Stimulated activated naive B cell treated with anti-CD40 and anti-IgM and Interleukin-4, amounts not matched to agents 10 μg/mL and 1 μg/mL and 100 μg/mL, for 72 hours (primary cell): ENCODE data around the gene EEA1.
"Not testable (repeated sequence)": the region's sequence is repeated elsewhere in the genome, so short reads cannot be mapped to it uniquely, and the experiment has no call there.

Experiments used
- ATAC-seq, 2 donors: fragments of 150-1000 bp; cut with Tn5 transposase; replicated peaks; 2 replicates each; pipeline ENCODE4 v1.10.0; 2021; ENCODE audit warnings: moderate library complexity in 1 of 2
- DNase-seq: peaks from one replicate; pipeline ENCODE4 v3.0.0; 2021
- H3K27ac Mint-ChIP-seq: one replicate; pipeline ENCODE4 v1.8.0; 2022; ENCODE audit warnings: mild to moderate bottlenecking, mixed read lengths
- H3K27me3 Mint-ChIP-seq, 2 donors: one replicate each; pipeline ENCODE4 v1.8.0; 2022; ENCODE audit warnings: mixed read lengths in 2 of 2
- H3K36me3 Mint-ChIP-seq, 2 donors: one replicate each; pipeline ENCODE4 v1.8.0; 2022; ENCODE audit warnings: mixed read lengths in 2 of 2, mild to moderate bottlenecking in 1 of 2
- H3K4me1 Mint-ChIP-seq, 2 donors: one replicate each; pipeline ENCODE4 v1.8.0; 2022; ENCODE audit warnings: mixed read lengths in 2 of 2, mild to moderate bottlenecking in 1 of 2
- H3K4me3 Mint-ChIP-seq, 2 donors: one replicate each; pipeline ENCODE4 v1.8.0; 2022; ENCODE audit warnings: mild to moderate bottlenecking in 2 of 2, mixed read lengths in 2 of 2, moderate library complexity in 1 of 2
- H3K9me3 Mint-ChIP-seq, 2 donors: one replicate each; pipeline ENCODE4 v1.8.0; 2022; ENCODE audit warnings: mixed read lengths in 2 of 2, mild to moderate bottlenecking in 1 of 2

EEA1 gene

DNA sequence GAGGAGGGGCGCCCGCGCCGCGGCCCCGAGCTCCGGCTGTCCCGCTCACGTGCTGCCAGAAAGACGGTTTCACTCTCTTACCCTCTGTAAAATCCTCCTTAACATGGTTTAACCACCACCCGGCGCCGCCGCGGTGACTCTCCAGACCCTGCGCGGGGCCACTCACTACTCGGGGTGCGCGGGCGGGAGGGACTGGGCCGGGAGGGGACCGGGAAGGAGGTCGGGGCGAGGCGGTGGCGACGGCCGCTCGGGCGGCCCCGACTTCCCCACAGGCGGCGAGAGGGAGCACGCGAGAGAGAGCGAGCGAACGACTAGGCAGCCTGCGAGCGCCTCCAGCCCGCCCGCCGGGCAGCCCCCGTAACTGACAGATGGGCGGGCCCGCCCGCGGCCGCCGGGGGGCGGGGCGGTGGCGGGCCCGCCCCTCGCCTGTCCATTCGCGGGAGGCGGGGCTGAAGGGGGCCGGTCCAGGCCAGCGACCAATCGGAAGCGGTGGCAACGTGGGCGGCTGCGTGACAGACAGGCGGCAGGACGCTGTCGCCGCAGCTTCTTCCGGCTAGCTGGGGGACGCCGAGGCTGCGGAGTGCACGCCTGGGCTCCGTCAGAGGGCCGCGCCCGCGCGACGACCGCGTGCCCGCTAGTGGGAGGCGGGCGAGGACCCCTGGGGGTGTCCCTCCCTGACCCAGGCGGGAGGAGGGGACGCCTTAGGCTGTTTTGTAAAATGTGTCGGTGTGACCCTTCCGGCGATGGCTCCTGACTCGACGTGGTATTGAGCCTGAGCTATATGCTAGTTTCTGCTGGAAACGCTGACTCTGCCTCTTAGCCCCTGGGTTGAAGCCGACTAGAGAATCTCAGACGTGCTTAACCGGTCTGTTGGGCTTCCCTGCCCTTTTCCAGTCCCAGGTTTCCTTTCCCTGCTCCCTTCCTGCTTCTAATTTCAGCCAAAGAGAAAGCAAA, at the start of gene EEA1:
Gene EEA1 (minus strand): TSS at position 334 of the 954 bp plus-strand sequence. CDS start 229 bp downstream, at position 105.
- Mint-ChIP-seq H3K27ac (peak within 1 kb of the TSS; percentile 98), H3K4me3 (peak within 1 kb of the TSS; percentile 89 to 91), H3K4me1 (peaks cover 21 to 39% of the 10 kb centered on the region in 2 donors), H3K36me3 (peaks cover 5 to 9% of the 10 kb centered on the region in 2 donors), H3K9me3 (no peaks in the 10 kb centered on the region), H3K27me3 (no peaks in the 10 kb centered on the region)
- ATAC-seq (peak; percentile 81 to 90), DNase-seq (peak; percentile 97)

DNA sequence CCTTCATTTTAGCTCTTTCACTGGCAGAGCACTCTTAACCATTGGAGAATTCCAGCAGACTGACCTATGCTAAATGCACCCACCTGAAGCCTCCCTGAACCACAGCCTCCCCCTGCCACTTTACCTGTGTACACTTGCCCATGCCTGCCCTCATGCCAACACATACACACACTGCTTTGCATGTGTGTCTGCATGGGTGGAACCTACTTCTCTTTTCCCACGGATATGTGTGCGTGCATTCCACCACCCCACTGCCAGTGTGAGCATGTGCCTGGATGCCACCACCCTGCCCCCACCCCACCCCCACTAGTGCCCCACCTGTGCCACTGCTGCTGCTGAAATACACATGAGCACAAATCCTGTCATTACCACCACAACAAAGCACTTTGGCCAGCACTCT, 49.5 kb upstream of the EEA1 start:
- H3K9me3 Mint-ChIP-seq: peaks cover 11 to 17% of the 10 kb centered on the region in 2 donors
- H3K4me3 Mint-ChIP-seq: no peak overlapping the region
- ATAC-seq: no peak
- peaks cover 2 to 7% of the 10 kb centered on the region in 2 donors for H3K4me1 Mint-ChIP-seq
- peaks cover 22 to 34% of the 10 kb centered on the region in 2 donors for H3K36me3 Mint-ChIP-seq
- no peaks in the 10 kb centered on the region for H3K27me3 Mint-ChIP-seq
- DNase-seq: no peak
- no peak overlapping the region for H3K27ac Mint-ChIP-seq

DNA sequence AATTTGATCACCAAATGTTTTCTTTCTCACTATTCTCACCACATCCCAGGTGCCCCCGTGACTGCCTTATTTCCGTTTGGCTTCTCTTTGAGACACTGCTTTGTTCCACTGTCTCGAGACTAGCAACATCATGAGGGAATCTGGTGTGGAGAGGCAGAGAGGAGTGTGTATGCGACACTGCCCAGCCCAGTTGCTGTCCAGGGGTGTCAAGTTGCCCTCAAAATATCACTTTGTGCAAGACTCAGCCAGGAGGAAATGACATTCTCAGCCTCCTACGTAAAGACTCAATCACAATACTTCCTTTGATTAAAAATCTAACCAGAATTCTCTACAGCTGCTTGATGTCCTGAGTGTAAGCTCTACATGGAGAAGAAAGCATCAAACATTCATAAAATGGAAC, 48.2 kb upstream of the EEA1 start:
- H3K4me3 Mint-ChIP-seq: no peak overlapping the region
- no peak for ATAC-seq
- peaks cover 29 to 36% of the 10 kb centered on the region in 2 donors for H3K36me3 Mint-ChIP-seq
- no peaks in the 10 kb centered on the region for H3K27me3 Mint-ChIP-seq
- H3K4me1 Mint-ChIP-seq: peaks cover 10 to 14% of the 10 kb centered on the region in 2 donors
- H3K9me3 Mint-ChIP-seq: peaks cover 8 to 12% of the 10 kb centered on the region in 2 donors
- no peak for DNase-seq
- H3K27ac Mint-ChIP-seq: peak overlapping the region; percentile 6

DNA sequence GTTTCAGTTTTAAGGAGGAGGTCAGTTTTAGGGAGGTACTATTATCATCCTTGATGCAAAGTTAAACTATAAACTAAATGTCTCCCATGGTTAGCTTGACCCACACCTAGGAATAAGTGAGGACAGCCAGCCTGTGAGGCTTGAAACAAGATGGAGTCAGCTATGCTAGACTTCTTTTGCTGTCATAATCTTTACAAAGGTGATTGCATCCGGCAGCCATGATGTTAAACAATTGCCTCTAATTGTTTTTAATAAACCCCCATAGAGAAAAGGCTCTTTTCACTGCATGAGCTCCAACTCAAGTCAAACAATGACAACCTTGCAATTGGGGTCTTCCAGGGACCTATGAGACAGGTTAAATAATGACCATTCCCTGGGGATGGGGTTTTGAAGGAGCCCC, 45.7 kb upstream of the EEA1 start:
- no peak for ATAC-seq
- peaks cover 0 to 7% of the 10 kb centered on the region in 2 donors for H3K9me3 Mint-ChIP-seq
- no peak overlapping the region for H3K4me3 Mint-ChIP-seq
- no peak for DNase-seq
- peaks cover 25 to 28% of the 10 kb centered on the region in 2 donors for H3K4me1 Mint-ChIP-seq
- H3K27me3 Mint-ChIP-seq: no peaks in the 10 kb centered on the region
- no peak overlapping the region for H3K27ac Mint-ChIP-seq
- peaks cover 25% of the 10 kb centered on the region in 2 donors for H3K36me3 Mint-ChIP-seq

DNA sequence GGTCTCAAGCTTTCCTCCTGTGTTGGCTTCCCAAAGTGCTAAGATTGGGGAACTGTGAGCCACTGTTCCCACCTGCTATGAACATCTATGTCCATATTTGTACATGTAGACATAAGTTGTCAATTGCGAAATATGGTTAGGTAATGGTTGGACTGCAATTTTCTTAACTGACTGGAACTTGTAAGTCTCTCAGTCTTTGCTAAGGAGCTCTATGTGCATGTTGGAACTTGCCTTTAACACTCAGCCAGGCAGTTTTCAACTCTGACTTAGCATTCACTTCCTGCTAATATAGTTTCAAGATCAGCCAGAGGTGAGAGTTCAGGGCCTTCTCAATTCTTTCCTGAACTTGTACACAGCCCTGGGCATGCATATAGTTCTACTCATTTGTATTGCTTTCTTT, 44.5 kb upstream of the EEA1 start:
- DNase-seq (no peak), ATAC-seq (peak in 1 of 2 donors; percentile 29)
- peak overlapping the region; percentile 65 for H3K27ac Mint-ChIP-seq
- peaks cover 0 to 4% of the 10 kb centered on the region in 2 donors for H3K9me3 Mint-ChIP-seq
- H3K36me3 Mint-ChIP-seq: peaks cover 19 to 20% of the 10 kb centered on the region in 2 donors
- no peak overlapping the region for H3K4me3 Mint-ChIP-seq
- H3K27me3 Mint-ChIP-seq: no peaks in the 10 kb centered on the region
- H3K4me1 Mint-ChIP-seq: peaks cover 23 to 36% of the 10 kb centered on the region in 2 donors

DNA sequence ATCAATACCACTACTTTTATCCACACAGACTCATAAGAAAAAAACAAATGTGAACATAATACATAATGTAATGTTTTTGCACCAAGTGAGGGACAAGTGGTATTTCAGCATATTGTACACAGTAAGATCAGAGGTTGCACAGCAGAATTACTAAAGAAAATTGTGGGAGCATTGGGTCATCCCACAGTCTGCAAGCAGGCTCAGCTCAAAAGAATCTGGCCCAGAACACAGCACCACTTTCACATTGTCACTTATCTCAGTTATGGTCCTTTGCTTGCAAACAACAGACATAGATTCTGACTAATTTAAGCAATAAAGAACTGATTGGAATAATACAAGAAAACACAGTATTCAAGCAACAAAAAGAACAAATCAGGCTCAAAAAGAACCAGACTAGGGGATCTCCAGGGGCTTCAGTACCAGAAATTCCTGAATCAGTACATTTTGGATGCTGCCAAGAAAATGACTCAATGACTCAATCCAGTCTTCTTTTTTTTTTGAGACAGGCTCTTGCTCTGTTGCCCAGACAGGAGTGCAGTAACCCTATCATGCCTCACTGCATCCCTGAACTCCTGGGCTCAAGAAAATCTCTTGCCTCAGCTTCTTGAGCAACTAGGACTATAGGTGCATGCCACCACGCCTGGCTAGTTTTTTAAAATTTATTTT, 42.9 kb upstream of the EEA1 start:
- no peaks in the 10 kb centered on the region for H3K27me3 Mint-ChIP-seq
- H3K4me3 Mint-ChIP-seq: no peak overlapping the region
- DNase-seq: no peak
- peak overlapping the region; percentile 7 for H3K27ac Mint-ChIP-seq
- H3K36me3 Mint-ChIP-seq: peaks cover 13% of the 10 kb centered on the region in 2 donors
- H3K4me1 Mint-ChIP-seq: peaks cover 27 to 44% of the 10 kb centered on the region in 2 donors
- peaks cover 0 to 4% of the 10 kb centered on the region in 2 donors for H3K9me3 Mint-ChIP-seq
- ATAC-seq: peak in 1 of 2 donors; percentile 15

DNA sequence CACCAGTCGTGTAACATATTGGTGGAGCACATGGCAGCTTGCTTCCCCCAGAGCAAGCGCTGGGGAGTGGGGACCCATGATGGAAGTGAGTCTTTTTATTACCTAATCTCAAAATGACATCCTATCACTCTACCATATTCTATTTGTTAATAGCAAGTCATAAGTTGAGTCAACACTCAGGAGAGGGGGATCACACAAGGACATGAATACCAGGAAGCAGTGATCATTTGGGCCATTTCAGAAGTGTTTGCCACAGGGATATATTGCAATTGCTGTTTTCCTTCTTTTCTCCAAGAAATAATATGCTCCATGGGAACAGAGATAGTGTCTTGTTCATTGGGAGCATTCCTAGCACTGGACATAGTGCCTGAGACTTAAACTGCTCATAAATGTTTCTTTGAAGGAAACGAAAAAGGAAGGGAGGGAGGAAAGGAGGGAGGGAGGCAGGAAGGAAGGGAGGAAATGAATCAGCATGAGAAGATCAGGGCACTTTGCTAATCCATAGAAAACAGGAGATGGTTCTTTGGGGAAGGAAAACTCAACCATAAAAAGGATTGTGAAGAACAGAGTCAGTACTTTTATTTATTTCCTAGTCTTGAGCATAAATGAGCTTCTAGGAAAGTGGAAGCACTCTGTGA, 39.2 kb upstream of the EEA1 start:
- peak overlapping the region; percentile 65 for H3K27ac Mint-ChIP-seq
- H3K36me3 Mint-ChIP-seq: peaks cover 6% of the 10 kb centered on the region in 2 donors
- no peak overlapping the region for H3K4me3 Mint-ChIP-seq
- no peaks in the 10 kb centered on the region for H3K27me3 Mint-ChIP-seq
- peaks cover 26 to 50% of the 10 kb centered on the region in 2 donors for H3K4me1 Mint-ChIP-seq
- DNase-seq (no peak), ATAC-seq (no peak)
- no peaks in the 10 kb centered on the region for H3K9me3 Mint-ChIP-seq

DNA sequence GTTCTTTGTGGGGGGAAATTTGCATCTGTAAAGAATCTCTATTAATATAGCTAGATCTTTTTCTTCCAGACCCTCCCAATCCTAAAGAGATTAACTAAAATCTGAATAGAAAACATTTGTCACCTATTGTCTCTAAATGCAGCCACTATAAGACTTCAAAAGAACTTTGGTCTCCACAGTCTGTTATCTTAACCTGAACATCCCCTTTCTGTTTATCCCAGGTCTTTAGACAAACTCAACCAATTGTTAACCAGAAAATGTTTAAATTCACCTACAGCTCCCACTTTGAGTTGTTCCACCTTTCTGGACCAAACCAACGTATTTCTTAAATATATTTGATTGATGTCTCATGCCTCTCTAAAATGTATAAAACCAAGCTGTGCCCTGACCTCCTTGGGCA, 35.3 kb upstream of the EEA1 start:
- H3K9me3 Mint-ChIP-seq, H3K4me3 Mint-ChIP-seq, ATAC-seq, H3K27me3 Mint-ChIP-seq, DNase-seq, H3K27ac Mint-ChIP-seq, H3K36me3 Mint-ChIP-seq: not testable (repeated sequence)
- H3K4me1 Mint-ChIP-seq: peaks cover 13 to 27% of the 10 kb centered on the region in 2 donors

DNA sequence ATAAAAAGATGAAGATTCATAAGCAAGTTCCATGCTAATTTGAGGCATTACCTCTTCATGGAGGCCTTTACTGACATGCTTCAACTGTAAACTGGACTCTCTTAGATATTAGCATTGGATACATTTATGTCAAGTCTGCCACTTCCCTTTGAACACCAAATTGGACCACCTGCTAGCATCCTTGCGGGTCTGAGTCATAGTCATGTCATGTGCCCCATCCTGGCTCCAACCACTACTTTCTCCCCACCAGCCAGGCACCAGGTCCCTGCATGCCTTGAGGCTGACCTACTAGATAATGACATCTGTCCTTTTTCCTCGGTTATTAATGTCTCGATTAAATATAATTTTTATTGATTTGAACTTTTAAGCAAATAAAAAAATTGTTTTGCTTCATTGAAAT, 32.9 kb upstream of the EEA1 start:
- no peaks in the 10 kb centered on the region for H3K27me3 Mint-ChIP-seq
- peaks cover 4 to 12% of the 10 kb centered on the region in 2 donors for H3K36me3 Mint-ChIP-seq
- H3K27ac Mint-ChIP-seq: no peak overlapping the region
- H3K4me3 Mint-ChIP-seq: no peak overlapping the region
- peaks cover 1 to 4% of the 10 kb centered on the region in 2 donors for H3K9me3 Mint-ChIP-seq
- peaks cover 7 to 13% of the 10 kb centered on the region in 2 donors for H3K4me1 Mint-ChIP-seq
- DNase-seq: no peak
- peak in 1 of 2 donors; percentile 34 for ATAC-seq

DNA sequence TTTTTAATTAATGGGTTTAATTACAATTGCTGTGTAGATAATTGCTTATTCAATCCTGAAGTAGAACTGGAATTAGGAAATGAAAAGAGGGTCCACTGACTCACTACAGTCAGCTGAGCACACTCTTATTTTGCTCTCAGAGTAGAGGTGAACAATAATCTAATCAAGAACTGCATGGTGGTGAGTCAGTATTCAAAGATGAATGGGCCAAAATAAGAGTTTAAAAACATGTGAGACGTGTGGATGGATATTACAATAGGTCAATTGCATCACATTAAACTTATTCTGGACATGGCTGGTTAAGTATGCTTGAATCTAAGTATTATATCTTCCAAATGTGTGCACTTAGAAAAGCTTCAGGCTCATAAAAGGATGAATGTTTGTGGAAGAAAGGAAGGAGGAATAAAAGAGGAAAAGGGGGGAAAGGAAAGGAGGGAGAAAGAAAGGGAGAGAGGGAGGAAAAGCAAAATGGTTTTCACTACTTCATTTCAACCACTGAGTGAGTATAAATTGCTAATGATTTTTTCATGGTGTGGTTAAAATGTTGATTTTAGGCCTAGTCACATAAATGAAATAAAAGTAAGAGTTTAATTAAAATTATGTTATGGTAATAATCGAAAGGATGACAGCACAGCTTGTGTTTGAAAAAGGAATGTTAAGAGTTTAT, 27.0 kb upstream of the EEA1 start:
- Mint-ChIP-seq H3K9me3 (peaks cover 11 to 13% of the 10 kb centered on the region in 2 donors), H3K4me1 (peaks cover 10 to 18% of the 10 kb centered on the region in 2 donors), H3K36me3 (peaks cover 23 to 37% of the 10 kb centered on the region in 2 donors), H3K27me3 (no peaks in the 10 kb centered on the region), H3K4me3 (no peak overlapping the region), H3K27ac (no peak overlapping the region)
- DNase-seq (no peak), ATAC-seq (peak; percentile 81 to 82)

DNA sequence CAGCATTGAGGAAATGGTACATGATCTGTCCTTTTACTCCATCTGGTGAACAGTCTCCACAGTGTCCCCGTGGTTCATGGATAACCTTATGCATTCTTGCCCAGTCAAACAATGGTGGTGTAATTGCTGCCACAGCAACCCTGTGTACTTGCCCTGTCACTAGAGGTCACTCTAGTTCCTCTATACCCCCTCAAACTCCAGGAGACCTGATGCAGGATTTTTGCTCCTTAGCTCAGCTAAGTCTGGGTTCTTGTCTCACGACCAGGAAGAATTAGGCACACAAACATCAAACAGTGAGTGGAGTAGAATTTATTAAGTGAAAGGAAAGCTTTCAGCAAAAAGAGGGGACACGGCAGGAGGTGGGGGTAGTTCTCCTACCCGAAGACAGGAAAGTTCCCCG, 24.7 kb upstream of the EEA1 start:
- H3K4me3 Mint-ChIP-seq: no peak overlapping the region
- H3K9me3 Mint-ChIP-seq: peaks cover 11 to 18% of the 10 kb centered on the region in 2 donors
- H3K4me1 Mint-ChIP-seq: peaks cover 10 to 18% of the 10 kb centered on the region in 2 donors
- ATAC-seq (no peak), DNase-seq (no peak)
- no peak overlapping the region for H3K27ac Mint-ChIP-seq
- no peaks in the 10 kb centered on the region for H3K27me3 Mint-ChIP-seq
- peaks cover 30 to 43% of the 10 kb centered on the region in 2 donors for H3K36me3 Mint-ChIP-seq

DNA sequence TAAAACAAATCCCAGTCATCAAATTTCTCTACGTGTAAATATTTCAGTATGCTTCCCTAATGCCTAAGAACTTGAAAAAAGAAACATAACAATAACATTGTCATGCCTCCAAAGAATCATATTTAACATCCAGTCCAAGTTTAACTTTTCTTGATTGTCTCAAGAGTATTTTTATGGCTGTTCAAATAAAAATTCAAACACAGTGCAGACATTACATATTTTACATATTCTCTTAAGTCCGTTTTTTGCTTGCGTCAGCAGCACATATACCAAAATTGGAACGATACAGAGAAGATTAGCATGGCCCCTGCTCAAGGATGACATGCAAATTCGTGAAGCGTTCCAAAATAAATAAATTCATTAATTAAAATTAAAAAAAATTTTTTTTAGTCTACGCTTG, 23.3 kb upstream of the EEA1 start:
- no peak for ATAC-seq
- peaks cover 38 to 47% of the 10 kb centered on the region in 2 donors for H3K36me3 Mint-ChIP-seq

DNA sequence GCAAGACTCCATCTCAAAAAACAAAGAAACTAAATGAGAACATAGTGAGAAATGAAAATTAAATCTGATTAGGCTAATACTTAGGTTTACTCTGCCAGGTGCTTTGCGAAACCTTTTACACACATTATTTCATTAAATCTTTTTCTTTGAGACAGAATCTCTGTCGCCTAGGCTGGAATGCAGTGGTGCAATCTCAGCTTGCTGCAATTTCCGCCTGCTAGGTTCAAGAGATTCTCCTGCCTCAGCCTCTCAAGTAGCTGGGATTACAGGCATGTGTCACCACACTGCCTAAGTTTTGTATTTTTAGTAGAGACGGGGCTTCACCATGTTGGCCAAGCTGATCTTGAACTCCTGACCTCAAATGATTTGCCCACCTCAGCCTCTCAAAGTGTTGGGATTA, 21.9 kb upstream of the EEA1 start:
- H3K27ac Mint-ChIP-seq: no peak overlapping the region

More for the DNA sequence above, 23.3 kb upstream of the EEA1 start:
- Mint-ChIP-seq H3K27me3 (no peaks in the 10 kb centered on the region), H3K4me1 (peaks cover 10 to 24% of the 10 kb centered on the region in 2 donors), H3K4me3 (no peak overlapping the region), H3K9me3 (peaks cover 11 to 18% of the 10 kb centered on the region in 2 donors), H3K27ac (no peak overlapping the region)
- no peak for DNase-seq

More for the DNA sequence above, 21.9 kb upstream of the EEA1 start:
- H3K9me3 Mint-ChIP-seq: peaks cover 10 to 12% of the 10 kb centered on the region in 2 donors
- H3K36me3 Mint-ChIP-seq: peaks cover 37 to 43% of the 10 kb centered on the region in 2 donors
- ATAC-seq (no peak), DNase-seq (no peak)
- peaks cover 5 to 15% of the 10 kb centered on the region in 2 donors for H3K4me1 Mint-ChIP-seq
- H3K27me3 Mint-ChIP-seq: no peaks in the 10 kb centered on the region
- no peak overlapping the region for H3K4me3 Mint-ChIP-seq
